ENCODE data around the gene RNPS1. TPM values are rescaled to one million over a fixed set of nuclear protein-coding genes. Genes with fewer than 3 reads are reported as not detected.

RNPS1 gene, protein sequence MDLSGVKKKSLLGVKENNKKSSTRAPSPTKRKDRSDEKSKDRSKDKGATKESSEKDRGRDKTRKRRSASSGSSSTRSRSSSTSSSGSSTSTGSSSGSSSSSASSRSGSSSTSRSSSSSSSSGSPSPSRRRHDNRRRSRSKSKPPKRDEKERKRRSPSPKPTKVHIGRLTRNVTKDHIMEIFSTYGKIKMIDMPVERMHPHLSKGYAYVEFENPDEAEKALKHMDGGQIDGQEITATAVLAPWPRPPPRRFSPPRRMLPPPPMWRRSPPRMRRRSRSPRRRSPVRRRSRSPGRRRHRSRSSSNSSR
- polyA plus RNA-seq (2011; rRNA removed) = 95.3 and 99.9 TPM in 2 replicates
- 92.5 and 110 TPM in 2 replicates for polyA minus RNA-seq (2011; rRNA and poly(A)+ RNA removed)

DNA sequence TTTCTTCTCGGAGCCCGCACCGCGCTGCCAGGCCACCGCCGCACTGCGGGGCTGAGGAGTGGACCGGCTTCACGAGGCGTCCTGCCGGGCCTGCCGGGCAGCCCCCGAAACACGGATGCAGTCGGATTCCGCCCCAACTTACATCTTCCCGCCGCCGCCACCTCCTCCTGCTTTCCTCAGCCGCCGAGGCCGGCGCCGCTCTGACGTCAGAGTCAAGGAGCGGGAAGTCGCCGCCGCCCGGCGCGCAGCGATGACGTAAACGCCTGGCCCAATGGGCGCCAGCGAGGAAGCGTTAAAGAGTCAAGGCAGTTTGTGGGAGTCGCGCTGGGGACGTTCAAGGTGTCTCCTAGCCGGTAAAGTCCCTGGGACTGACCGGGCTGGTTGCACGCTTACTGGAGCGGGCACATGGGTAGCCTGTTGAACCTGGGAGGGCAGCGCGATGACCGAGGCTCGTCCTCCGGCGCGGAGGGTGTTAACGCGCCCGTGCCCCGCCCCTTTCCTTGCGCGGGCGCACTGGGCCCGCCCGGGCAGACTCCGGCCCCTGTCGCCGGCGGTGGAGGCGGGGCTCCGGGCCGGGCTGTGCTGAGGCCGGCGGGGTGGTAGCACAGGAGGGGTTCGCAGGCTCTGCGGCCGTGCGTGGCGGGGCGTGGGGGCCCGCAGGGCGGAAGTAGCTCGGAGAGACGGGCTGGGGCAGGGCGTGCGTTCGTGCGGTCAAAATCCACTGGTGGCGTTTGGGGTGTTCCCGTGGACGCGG is at the start of gene RNPS1:
RNPS1 (minus strand) TSS at position 214 of the 754 bp plus-strand sequence. CDS start 3,483 bp downstream, outside the sequence.
- Histone ChIP-seq H3K9me3 (ENCODE audit: control insufficient read depth, insufficient read depth, low read length) (no peaks in the 10 kb centered on the region), H3K4me3 (ENCODE audit: low read depth, low read length) (peak within 1 kb of the TSS; percentile 91), H3K27ac (ENCODE audit: low read depth, low read length) (peak within 1 kb of the TSS; percentile 95), H3K27me3 (ENCODE audit: control insufficient read depth, insufficient read depth, low read length) (no peaks in the 10 kb centered on the region)
- ChIA-PET CTCF (interaction anchor here (0.5 kb wide), 1 partner anchor 63 kb away, joined by 10 read pairs; no protein-coding TSS in a partner anchor), POLR2A (interaction anchor here (0.7 to 1.1 kb wide), 6 partner anchors 12 to 233 kb away, joined by 3 to 5 read pairs (median 4); partner anchors contain the start of genes ECI1 and TRAF7)
- DNase-seq (ENCODE audit: low read depth, low spot score) = peak; percentile 85
- TF ChIP-seq, protein P1, sequence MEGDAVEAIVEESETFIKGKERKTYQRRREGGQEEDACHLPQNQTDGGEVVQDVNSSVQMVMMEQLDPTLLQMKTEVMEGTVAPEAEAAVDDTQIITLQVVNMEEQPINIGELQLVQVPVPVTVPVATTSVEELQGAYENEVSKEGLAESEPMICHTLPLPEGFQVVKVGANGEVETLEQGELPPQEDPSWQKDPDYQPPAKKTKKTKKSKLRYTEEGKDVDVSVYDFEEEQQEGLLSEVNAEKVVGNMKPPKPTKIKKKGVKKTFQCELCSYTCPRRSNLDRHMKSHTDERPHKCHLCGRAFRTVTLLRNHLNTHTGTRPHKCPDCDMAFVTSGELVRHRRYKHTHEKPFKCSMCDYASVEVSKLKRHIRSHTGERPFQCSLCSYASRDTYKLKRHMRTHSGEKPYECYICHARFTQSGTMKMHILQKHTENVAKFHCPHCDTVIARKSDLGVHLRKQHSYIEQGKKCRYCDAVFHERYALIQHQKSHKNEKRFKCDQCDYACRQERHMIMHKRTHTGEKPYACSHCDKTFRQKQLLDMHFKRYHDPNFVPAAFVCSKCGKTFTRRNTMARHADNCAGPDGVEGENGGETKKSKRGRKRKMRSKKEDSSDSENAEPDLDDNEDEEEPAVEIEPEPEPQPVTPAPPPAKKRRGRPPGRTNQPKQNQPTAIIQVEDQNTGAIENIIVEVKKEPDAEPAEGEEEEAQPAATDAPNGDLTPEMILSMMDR (IDR thresholded peaks at IDR 0.05; ENCODE audit: low read depth, low read length) = no peak

DNA sequence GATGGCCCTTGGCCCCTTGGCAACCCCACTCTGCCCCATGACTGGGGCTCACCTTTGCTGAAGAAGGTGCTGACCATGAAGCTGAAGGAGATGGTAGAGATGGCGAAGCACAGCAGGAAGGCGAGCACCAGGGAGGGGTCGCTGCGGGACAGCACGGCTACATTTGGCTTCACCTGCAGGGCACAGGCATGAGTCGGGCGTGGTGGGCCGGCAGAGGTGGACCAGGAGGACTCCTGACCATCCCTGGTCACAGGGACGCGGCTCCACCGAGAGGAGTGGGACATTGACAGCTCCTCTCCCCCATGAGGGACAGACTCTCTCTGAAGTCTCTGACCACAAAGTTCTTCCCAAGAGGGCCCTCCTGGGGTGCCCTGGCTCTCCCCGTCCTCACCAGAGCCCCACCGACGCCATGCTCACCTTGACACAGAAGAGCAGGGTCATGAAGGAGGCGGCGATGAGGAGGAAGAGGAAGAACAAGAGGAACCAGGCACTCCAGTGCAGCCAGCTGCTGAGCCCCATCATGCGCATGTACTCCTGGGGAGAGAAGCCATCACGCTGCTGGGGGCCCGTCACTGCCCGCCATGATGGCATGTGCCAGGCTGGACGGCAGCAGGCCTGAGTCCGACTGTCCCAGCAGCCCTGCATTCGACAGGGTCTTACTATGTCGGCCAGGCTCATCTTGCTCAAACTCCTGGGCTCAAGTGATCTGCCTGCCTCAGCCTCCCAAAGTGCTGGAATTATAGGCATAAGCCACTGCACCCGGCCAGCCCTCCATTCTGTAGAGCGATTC is 49.5 kb upstream of the RNPS1 start:
- CTCF ChIA-PET = no interaction called here
- Histone ChIP-seq H3K4me3 (ENCODE audit: low read depth, low read length) (no peak overlapping the region), H3K9me3 (ENCODE audit: control insufficient read depth, insufficient read depth, low read length) (no peaks in the 10 kb centered on the region; the same call in 1 of the 2 replicates), H3K27ac (ENCODE audit: low read depth, low read length) (no peak overlapping the region), H3K27me3 (ENCODE audit: control insufficient read depth, insufficient read depth, low read length) (peaks cover 20% of the 10 kb centered on the region)
- TF ChIP-seq, protein P1 (IDR thresholded peaks at IDR 0.05; ENCODE audit: low read depth, low read length) = no peak
- POLR2A ChIA-PET = no interaction called here
- DNase-seq (ENCODE audit: low read depth, low spot score) = no peak

DNA sequence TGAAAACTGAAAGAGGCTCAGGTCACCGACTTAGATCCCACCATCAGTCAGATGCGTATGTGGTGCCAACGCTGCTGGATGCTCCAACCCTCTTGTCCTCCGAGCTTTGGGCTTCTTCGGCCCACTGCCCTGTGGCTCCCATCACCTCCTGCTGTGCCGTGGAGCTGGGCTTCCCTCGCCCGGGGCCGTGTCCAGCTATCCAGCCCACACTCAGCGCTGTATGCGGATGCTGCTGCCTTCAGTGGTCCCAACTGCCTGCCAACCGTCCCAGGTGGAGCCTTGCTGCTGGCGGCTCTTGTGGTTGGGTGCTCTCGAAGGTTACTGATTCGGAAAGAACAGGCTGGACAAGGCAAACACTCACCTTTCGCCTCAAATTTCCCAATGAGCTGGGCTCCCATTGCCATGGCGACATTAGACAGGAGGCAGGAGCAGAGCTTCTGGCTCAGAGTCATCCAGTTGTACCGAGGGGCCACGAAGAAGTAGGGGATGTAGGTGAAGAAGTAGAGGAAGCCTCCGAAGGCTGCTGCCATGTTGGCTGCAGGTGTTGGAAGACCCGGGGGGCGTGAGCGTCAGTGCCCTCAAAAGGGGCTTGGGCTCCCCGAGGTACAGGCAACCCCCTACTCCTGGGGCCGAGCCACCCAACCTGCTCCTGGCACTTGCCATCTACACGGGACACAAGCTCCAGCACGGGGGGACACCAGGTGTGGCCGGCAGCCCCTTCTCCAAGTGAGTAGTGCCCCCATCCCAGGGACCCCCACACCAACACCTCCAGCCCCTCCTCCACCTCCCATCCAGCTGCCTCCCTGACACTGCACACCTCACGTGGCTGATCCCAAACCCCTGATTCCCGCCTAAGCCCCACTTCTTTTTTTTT is 40.4 kb upstream of the RNPS1 start:
- Histone ChIP-seq H3K27me3 (ENCODE audit: control insufficient read depth, insufficient read depth, low read length) (no peaks in the 10 kb centered on the region), H3K9me3 (ENCODE audit: control insufficient read depth, insufficient read depth, low read length) (peaks cover 3% of the 10 kb centered on the region; the same call in 1 of the 2 replicates), H3K4me3 (ENCODE audit: low read depth, low read length) (no peak overlapping the region), H3K27ac (ENCODE audit: low read depth, low read length) (no peak overlapping the region)
- DNase-seq (ENCODE audit: low read depth, low spot score) = no peak
- TF ChIP-seq, protein P1 (IDR thresholded peaks at IDR 0.05; ENCODE audit: low read depth, low read length) = no peak
- POLR2A ChIA-PET = interaction anchor here (0.6 kb wide), 1 partner anchor 15 kb away, joined by 3 read pairs; no protein-coding TSS in a partner anchor
- CTCF ChIA-PET = interaction anchor here (0.5 kb wide), 1 partner anchor 816 kb away, joined by 3 read pairs; no protein-coding TSS in a partner anchor

DNA sequence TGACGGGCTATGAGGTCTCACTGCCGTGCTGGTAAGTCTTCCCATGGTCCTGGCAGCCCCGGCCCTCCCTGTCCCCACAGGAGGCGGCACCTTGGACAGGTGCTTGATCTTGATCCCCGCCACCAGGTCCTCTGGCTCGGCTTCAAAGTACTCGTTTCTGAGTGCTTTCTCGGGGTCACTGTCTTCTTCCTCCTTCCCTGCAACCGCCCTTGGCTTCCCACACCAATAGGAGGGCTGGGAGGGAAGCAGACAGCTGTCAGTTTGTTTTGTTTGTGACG is 31.9 kb upstream of the RNPS1 start:
- no peak overlapping the region for H3K4me3 ChIP-seq (ENCODE audit: low read depth, low read length)
- no peak for DNase-seq (ENCODE audit: low read depth, low spot score)
- no peaks in the 10 kb centered on the region; the same call in 1 of the 2 replicates for H3K9me3 ChIP-seq (ENCODE audit: control insufficient read depth, insufficient read depth, low read length)
- H3K27ac ChIP-seq (ENCODE audit: low read depth, low read length) = no peak overlapping the region
- peaks cover 12% of the 10 kb centered on the region for H3K27me3 ChIP-seq (ENCODE audit: control insufficient read depth, insufficient read depth, low read length)
- CTCF ChIA-PET = no interaction called here
- TF ChIP-seq, protein P1 (IDR thresholded peaks at IDR 0.05; ENCODE audit: low read depth, low read length) = no peak
- POLR2A ChIA-PET = no interaction called here
